Stomach (tissue), 9 donors: ENCODE data around the gene TUBB2B. TPM values are rescaled to one million over a fixed set of nuclear protein-coding genes. Genes with fewer than 3 reads are reported as not detected.
"Not testable (repeated sequence)": the region's sequence is repeated elsewhere in the genome, so short reads cannot be mapped to it uniquely, and the experiment has no call there.

Experiments used
- DNase-seq, 2 donors: peaks; one replicate each; pipeline versions ENCODE4 v3.0.0 to v3.0.0-alpha.2; 2013 to 2019
- H3K27ac ChIP-seq, 5 donors: fragments of 200-600 bp in 4 of 5; sonication (generic) in 4 of 5; one replicate each; pipeline ENCODE4 v1.5.1; 2013 to 2019; ENCODE audit warnings: mild to moderate bottlenecking in 1 of 5, moderate library complexity in 1 of 5
- H3K27me3 ChIP-seq, 3 donors: fragments of 200-600 bp; sonication (generic); one replicate each; pipeline ENCODE4 v1.5.1; 2017 to 2019; ENCODE audit warnings: mixed run types in 1 of 3
- H3K36me3 ChIP-seq, 4 donors: fragments of 200-600 bp; sonication (generic); 1 replicate in 3 of 4; 2 replicates in 1 of 4; pipeline ENCODE4 v1.5.1; 2016 to 2019
- H3K4me1 ChIP-seq, 4 donors: fragments of 200-600 bp; sonication (generic); one replicate each; pipeline ENCODE4 v1.5.1; 2016 to 2019
- H3K4me3 ChIP-seq, 4 donors: fragments of 200-600 bp; sonication (generic) in 3 of 4; one replicate each; pipeline ENCODE4 v1.5.1; 2016 to 2019; ENCODE audit warnings: mild to moderate bottlenecking in 1 of 4
- H3K9me3 ChIP-seq, 4 donors: fragments of 200-600 bp; sonication (generic); one replicate each; pipeline ENCODE4 v1.5.1; 2016 to 2019
- EP300 ChIP-seq: sonication (generic); formaldehyde crosslinking; IDR thresholded peaks from one replicate; pipeline ENCODE4 v1.6.1; 2017; ENCODE audit warnings: antibody characterized with exemption
- POLR2A ChIP-seq, 4 donors: fragments of 450-650 bp; IDR thresholded peaks; one replicate each; pipeline ENCODE4 v1.6.1; 2016; ENCODE audit warnings: antibody characterized with exemption in 4 of 4, control low read depth in 2 of 4, mild to moderate bottlenecking in 1 of 4, moderate library complexity in 1 of 4
- POLR2AphosphoS5 ChIP-seq, 3 donors: sonication (generic); formaldehyde crosslinking; IDR thresholded peaks; one replicate each; pipeline ENCODE4 v1.6.1; 2016; ENCODE audit warnings: antibody characterized with exemption in 3 of 3
- WGBS, 5 donors: extraction: QIAGEN DNeasy Blood & Tissue Kit in 3 of 5; methylation state at CpG; one replicate each; pipeline versions ENCODE4 v1.1.5 to v1.1.7; 2013 to 2018; 5-methylcytosine and 5-hydroxymethylcytosine counted together
- intact Hi-C: fragments of 100-400 bp; cut with DNase I; formaldehyde crosslinking; loops from one replicate; pipeline ENCODE4 v1.15.1; 2023; ENCODE audit warnings: low total_unique reads
- polyA plus RNA-seq, 3 donors: library from polyadenylated mRNA; stranded (reverse); fragments of 200-250 nt; gene quantifications; one replicate each; pipeline ENCODE4 v1.2.3, GENCODE V29; 2013
- total RNA-seq, 5 donors: library from RNA; depleted of rRNA; stranded (reverse); fragments of >200 nt; gene quantifications; one replicate each; pipeline versions ENCODE4 v1.1.0 to v1.2.3, GENCODE V29; 2014 to 2016
- TF ChIP-seq, protein P1 (sequence below), 7 experiments: fragments of 450-650 bp in 4 of 7; fragments of 200-600 bp in 3 of 7; sonication (generic) in 3 of 7; IDR thresholded peaks; one replicate each; pipeline ENCODE4 v1.5.1; 2016 to 2019; ENCODE audit warnings: antibody characterized with exemption in 7 of 7, control low read depth in 2 of 7, mild to moderate bottlenecking in 1 of 7
- donor health status: healthy with polysubstance abuse.
- donor health status: Bipolar disorder and iron deficiency.
- donor health status: healthy.

TUBB2B gene
- total and polyA plus RNA-seq, 8 donors = 1.4 to 31.4 (median 4.4) TPM; not detected in 2

DNA sequence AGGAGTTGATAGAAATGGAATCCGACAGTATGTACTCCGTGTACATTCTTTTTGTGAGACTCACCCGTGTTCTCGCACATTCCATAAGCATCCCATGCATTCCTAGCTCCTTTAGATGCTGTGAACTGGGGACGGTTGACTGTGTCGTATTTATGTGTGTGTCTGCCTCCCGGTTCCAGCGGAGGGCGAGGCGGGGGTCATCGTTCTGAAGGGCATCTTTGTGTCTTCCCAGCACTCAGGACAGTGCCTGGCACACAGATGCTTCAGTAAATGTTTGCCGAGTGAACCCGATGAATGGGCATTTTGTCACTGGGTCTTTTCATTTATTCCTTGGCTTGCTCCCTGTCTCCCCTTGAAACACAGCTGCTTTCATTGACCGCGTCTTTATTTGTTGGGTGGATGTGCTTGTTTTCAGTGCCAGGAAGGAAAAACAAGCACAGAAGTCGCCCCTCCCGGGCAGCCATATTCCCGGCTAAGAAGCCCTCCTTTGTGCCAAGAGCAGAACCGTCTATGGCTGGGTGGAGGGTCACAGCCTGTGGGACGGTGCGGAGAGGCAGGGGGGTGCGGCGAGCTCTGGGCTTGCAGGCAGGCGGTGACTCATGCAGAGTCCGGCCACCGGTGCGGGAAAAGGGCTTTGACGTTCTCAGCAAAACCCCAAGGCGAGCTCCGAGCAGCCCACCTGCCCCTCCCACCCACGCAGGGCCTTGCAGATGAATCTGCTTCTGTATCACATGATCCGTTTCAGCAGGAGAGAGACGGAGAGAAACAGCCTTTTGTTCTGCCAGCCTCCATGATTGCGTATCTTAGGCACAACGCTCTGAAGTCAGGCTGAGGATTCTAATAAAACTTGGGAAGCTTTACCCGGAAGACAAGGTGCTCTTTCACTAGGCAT, 20.0 kb upstream of the TUBB2B start:
- H3K4me1 ChIP-seq = peaks cover 12 to 34% (median 26%) of the 10 kb centered on the region in 4 donors
- DNase-seq = peak; percentile 46 to 90
- peak overlapping the region; percentile 32 to 40 (median 37) for H3K4me3 ChIP-seq
- TF ChIP-seq POLR2AphosphoS5 (IDR thresholded peaks at IDR 0.05) (no peak), EP300 (no peak), POLR2A (IDR thresholded peaks at IDR 0.05) (no peak)
- TF ChIP-seq, protein P1, sequence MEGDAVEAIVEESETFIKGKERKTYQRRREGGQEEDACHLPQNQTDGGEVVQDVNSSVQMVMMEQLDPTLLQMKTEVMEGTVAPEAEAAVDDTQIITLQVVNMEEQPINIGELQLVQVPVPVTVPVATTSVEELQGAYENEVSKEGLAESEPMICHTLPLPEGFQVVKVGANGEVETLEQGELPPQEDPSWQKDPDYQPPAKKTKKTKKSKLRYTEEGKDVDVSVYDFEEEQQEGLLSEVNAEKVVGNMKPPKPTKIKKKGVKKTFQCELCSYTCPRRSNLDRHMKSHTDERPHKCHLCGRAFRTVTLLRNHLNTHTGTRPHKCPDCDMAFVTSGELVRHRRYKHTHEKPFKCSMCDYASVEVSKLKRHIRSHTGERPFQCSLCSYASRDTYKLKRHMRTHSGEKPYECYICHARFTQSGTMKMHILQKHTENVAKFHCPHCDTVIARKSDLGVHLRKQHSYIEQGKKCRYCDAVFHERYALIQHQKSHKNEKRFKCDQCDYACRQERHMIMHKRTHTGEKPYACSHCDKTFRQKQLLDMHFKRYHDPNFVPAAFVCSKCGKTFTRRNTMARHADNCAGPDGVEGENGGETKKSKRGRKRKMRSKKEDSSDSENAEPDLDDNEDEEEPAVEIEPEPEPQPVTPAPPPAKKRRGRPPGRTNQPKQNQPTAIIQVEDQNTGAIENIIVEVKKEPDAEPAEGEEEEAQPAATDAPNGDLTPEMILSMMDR (IDR thresholded peaks at IDR 0.05) = no peak
- no peaks in the 10 kb centered on the region for H3K9me3 ChIP-seq
- peak overlapping the region in 2 of 5 donors; percentile 32 to 60 for H3K27ac ChIP-seq
- intact Hi-C loops = no loop called here
- no peaks in the 10 kb centered on the region for H3K36me3 ChIP-seq
- 32 to 34% (median 32%) methylated on average over 31 to 36 of the region's 36 CpGs for WGBS, 5 donors
- H3K27me3 ChIP-seq = peaks cover 0 to 18% (median 0%) of the 10 kb centered on the region in 3 donors

DNA sequence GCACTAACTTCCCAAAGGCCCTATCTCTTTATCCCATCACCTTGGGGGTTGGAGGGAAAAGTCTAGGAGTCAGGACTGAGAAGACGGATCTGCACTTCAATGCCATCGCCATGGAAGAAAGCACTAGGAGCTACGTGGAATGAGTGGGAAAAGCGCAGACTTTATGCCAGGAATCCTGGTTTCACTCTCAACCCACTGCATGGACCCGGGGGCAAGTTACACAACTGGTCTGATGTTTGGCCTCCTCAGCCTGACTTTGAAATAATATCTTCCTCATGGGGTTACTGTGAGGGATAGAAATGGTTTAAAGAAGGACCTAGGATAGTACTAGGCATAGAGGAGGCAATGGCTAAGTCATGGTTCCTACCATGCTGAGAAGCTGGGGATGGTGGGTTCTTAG, 17.8 kb upstream of the TUBB2B start:
- DNase-seq = no peak
- TF ChIP-seq EP300 (no peak), POLR2A (IDR thresholded peaks at IDR 0.05) (no peak), POLR2AphosphoS5 (IDR thresholded peaks at IDR 0.05) (no peak)
- TF ChIP-seq, protein P1 (IDR thresholded peaks at IDR 0.05) = no peak
- intact Hi-C loops = no loop called here
- Histone ChIP-seq H3K4me1 (peaks cover 8 to 19% (median 14%) of the 10 kb centered on the region in 4 donors), H3K9me3 (no peaks in the 10 kb centered on the region), H3K27ac (no peak overlapping the region), H3K27me3 (peaks cover 0 to 18% (median 0%) of the 10 kb centered on the region in 3 donors), H3K36me3 (no peaks in the 10 kb centered on the region), H3K4me3 (no peak overlapping the region)
- WGBS, 5 donors = 93 to 98% (median 96%) methylated on average over 5 of the region's 5 CpGs

DNA sequence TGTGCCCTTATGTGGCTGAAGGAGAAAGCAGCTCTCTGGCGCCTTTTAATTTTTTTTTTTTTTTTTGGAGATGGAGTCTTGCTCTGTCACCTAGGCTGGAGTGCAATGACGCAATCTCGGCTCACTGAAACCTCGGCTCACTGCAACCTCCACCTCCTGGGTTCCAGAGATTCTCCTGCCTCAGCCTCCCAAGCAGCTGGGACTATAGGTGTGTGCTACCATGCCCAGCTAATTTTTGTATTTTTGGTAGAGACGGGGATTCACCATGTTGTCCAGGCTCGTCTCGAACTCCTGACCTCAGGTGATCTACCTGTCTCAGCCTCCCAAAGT, 17.3 kb upstream of the TUBB2B start:
- intact Hi-C loops, H3K9me3 ChIP-seq, H3K27ac ChIP-seq, H3K4me3 ChIP-seq, H3K36me3 ChIP-seq, DNase-seq: not testable (repeated sequence)
- peaks cover 0 to 18% (median 0%) of the 10 kb centered on the region in 3 donors for H3K27me3 ChIP-seq
- WGBS, 5 donors = 95 to 98% (median 97%) methylated on average over 7 of the region's 7 CpGs
- peaks cover 8 to 16% (median 14%) of the 10 kb centered on the region in 4 donors for H3K4me1 ChIP-seq

DNA sequence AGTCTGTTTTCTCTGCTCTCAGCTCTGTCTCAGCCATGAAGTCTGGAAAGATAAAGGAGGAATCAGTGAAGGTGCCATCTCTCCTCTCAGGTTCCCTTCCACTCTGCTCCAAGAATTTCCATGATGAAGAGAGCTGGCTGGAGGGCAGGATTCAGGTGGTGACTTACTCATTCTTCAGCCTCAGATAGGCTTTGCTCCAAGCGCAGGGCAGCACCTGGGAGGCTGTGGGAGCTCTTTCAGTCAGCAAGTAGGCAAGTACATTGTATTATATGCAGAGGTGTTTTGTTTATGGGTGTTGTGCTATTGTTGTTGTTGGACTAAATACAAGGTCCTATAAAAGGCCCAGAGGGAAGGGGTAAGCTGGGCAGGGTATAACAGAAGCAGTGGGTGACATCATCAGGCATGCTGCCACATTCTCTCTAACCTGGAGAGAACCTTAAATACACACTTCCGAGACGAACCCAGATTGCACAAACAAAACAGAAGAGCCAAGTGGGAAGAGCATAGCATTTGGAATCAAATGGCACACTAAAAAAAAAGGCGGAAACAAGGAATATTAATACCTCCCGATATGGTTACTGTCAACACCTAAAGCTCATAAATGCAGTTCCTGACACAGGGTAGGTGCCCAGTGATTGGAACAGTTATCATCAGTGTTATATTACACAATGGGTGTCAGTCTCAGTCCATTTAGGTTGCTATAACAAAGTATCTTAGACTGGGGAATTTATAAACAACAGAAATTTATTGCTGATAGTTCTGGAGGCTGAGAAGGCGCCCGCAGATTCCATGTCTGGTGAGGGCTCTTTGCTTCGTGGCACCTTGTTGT, 16.8 kb upstream of the TUBB2B start:
- no peaks in the 10 kb centered on the region for H3K36me3 ChIP-seq
- no peak overlapping the region for H3K27ac ChIP-seq
- peaks cover 8 to 16% (median 14%) of the 10 kb centered on the region in 4 donors for H3K4me1 ChIP-seq
- intact Hi-C loops = no loop called here
- no peak for TF ChIP-seq EP300
- TF ChIP-seq, protein P1 (IDR thresholded peaks at IDR 0.05) = no peak
- no peak for TF ChIP-seq POLR2A (IDR thresholded peaks at IDR 0.05)
- TF ChIP-seq POLR2AphosphoS5 (IDR thresholded peaks at IDR 0.05) = no peak
- WGBS, 5 donors = 76 to 84% (median 78%) methylated on average over 8 of the region's 8 CpGs
- H3K9me3 ChIP-seq = no peaks in the 10 kb centered on the region
- H3K27me3 ChIP-seq = peaks cover 0 to 18% (median 0%) of the 10 kb centered on the region in 3 donors
- DNase-seq = no peak
- no peak overlapping the region for H3K4me3 ChIP-seq
